ENCODE measurements around the gene NGEF. TPM values are rescaled to one million over a fixed set of nuclear protein-coding genes. Genes with fewer than 3 reads are reported as not detected.

The NGEF gene
- total and polyA plus RNA-seq, 9 of the 15 experiments (the other 6 are each of a cell fraction or from before 2014, with no cell fraction given) = 0.07 to 0.17 (median 0.09) TPM; not detected in 6

DNA sequence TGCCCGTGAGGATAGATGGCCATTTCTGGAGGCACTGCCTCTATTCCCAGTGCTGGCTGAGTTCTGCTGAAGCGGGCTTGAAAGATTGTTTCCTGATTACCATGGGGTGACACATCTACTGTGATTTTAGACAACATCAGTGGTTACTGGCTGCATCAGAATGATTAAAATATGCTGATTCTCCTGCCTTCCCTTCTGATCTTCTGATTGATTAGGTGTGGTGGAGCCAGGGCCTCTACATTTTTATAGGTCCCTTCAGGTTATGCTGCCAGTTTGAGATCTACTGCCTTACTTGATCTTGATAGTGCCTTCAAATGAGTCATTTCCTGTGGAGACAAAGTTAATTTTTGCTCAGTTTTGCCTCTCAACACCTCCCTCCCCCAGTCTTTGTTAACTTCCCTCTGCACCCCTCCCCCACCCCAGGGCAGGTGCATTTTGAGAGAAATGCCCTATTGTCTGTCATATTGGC lies 174.6 kb downstream of the NGEF start (continued):
- no peak for TF ChIP-seq FOXJ2 (tag; IDR thresholded peaks at IDR 0.05)
- 0 out of 2 replicates have a peak, but pooled peaks have one; percentile 49 for TF ChIP-seq ETV5 (CRISPR knock-in tag; IDR thresholded peaks at IDR 0.05; ENCODE audit: low read depth)
- TF ChIP-seq, protein P1, sequence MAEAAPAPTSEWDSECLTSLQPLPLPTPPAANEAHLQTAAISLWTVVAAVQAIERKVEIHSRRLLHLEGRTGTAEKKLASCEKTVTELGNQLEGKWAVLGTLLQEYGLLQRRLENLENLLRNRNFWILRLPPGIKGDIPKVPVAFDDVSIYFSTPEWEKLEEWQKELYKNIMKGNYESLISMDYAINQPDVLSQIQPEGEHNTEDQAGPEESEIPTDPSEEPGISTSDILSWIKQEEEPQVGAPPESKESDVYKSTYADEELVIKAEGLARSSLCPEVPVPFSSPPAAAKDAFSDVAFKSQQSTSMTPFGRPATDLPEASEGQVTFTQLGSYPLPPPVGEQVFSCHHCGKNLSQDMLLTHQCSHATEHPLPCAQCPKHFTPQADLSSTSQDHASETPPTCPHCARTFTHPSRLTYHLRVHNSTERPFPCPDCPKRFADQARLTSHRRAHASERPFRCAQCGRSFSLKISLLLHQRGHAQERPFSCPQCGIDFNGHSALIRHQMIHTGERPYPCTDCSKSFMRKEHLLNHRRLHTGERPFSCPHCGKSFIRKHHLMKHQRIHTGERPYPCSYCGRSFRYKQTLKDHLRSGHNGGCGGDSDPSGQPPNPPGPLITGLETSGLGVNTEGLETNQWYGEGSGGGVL (CRISPR knock-in tag; IDR thresholded peaks at IDR 0.05) = no peak
- no peak for TF ChIP-seq CHD4 (IDR thresholded peaks at IDR 0.05; ENCODE audit: insufficient read depth, insufficient replicate concordance, low read depth, low read length, poor library complexity, severe bottlenecking)
- TF ChIP-seq ZNF830 (CRISPR knock-in tag; IDR thresholded peaks at IDR 0.05) = no peak
- TF ChIP-seq ZNF668 (CRISPR knock-in tag; IDR thresholded peaks at IDR 0.05) = no peak
- no peak for TF ChIP-seq ZNF121 (CRISPR knock-in tag; conservative IDR thresholded peaks at IDR 0.05)
- peak; percentile 10; the same call in 1 of the 2 replicates for TF ChIP-seq CBFA2T2 (conservative IDR thresholded peaks at IDR 0.05)
- no peak for TF ChIP-seq MIER1 (IDR thresholded peaks at IDR 0.05; ENCODE audit: low read depth)
- 0 out of 2 replicates have a peak, but pooled peaks have one; percentile 38 for TF ChIP-seq ZNF589 (CRISPR knock-in tag; IDR thresholded peaks at IDR 0.05; ENCODE audit: low read depth)
- TF ChIP-seq RCOR1 (IDR thresholded peaks at IDR 0.05; ENCODE audit: borderline replicate concordance in 1 of 2, low read depth in 2 of 2, low read length in 2 of 2) = peak in 1 of 2 experiments; percentile 31; a peak in 1 of 4 replicates
- TF ChIP-seq, protein P2, sequence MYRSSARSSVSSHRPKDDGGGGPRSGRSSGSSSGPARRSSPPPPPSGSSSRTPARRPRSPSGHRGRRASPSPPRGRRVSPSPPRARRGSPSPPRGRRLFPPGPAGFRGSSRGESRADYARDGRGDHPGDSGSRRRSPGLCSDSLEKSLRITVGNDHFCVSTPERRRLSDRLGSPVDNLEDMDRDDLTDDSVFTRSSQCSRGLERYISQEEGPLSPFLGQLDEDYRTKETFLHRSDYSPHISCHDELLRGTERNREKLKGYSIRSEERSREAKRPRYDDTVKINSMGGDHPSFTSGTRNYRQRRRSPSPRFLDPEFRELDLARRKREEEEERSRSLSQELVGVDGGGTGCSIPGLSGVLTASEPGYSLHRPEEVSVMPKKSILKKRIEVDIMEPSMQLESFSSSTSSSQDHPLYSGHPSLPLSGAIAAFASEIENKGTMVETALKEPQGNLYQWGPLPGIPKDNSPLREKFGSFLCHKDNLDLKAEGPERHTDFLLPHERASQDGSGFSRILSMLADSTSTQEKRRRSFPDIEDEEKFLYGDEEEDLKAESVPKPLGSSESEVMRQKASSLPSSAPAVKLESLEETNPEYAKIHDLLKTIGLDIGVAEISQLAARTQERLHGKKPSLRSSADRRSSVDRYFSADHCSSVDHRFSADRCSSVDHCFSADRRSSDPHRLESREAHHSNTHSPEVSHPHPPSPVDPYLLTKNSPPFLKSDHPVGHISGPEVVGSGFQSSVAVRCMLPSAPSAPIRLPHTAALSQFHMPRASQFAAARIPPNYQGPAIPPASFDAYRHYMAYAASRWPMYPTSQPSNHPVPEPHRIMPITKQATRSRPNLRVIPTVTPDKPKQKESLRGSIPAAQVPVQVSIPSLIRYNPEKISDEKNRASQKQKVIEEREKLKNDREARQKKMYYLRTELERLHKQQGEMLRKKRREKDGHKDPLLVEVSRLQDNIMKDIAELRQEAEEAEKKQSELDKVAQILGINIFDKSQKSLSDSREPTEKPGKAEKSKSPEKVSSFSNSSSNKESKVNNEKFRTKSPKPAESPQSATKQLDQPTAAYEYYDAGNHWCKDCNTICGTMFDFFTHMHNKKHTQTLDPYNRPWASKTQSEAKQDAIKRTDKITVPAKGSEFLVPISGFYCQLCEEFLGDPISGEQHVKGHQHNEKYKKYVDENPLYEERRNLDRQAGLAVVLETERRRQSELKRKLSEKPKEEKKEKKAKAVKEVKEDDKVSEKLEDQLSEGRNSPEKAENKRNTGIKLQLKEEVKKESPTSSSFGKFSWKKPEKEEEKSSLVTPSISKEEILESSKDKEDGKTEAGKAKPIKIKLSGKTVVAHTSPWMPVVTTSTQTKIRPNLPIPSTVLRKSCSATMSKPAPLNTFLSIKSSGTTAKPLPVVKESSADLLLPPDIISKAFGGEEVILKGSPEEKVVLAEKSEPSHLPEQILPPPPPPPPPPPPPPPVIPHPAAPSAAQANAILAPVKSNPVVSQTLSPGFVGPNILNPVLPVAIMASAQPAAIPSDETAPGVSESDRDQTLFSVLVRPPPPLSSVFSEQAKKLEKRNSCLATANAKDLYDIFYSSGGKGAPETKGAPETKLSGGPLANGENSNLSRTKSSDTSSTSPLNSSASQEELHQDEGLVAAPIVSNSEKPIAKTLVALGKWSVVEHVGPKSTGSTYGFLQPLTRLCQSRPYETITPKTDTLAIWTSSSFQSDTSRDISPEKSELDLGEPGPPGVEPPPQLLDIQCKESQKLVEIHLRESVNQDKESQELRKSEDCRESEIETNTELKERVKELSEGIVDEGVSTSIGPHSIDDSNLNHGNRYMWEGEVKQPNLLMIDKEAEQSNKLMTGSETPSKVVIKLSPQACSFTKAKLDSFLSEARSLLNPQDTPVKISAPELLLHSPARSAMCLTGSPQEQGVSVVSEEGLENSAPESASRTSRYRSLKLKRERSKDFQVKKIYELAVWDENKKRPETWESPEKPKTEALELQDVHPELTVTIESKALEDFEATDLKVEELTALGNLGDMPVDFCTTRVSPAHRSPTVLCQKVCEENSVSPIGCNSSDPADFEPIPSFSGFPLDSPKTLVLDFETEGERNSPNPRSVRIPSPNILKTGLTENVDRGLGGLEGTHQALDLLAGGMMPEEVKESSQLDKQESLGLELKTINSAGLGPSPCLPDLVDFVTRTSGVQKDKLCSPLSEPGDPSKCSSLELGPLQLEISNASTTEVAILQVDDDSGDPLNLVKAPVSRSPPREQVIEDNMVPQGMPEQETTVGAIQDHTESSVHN (IDR thresholded peaks at IDR 0.05; ENCODE audit: borderline replicate concordance in 1 of 2, low read depth in 1 of 2) = no peak
- TF ChIP-seq ZFP1 (CRISPR knock-in tag; IDR thresholded peaks at IDR 0.05) = no peak
- TF ChIP-seq L3MBTL2 (IDR thresholded peaks at IDR 0.05) = no peak
- no peak for TF ChIP-seq ILK (tag; IDR thresholded peaks at IDR 0.05; ENCODE audit: borderline replicate concordance, low read depth)
- no peak for TF ChIP-seq HDAC8 (tag; IDR thresholded peaks at IDR 0.05)
- TF ChIP-seq, protein P3, sequence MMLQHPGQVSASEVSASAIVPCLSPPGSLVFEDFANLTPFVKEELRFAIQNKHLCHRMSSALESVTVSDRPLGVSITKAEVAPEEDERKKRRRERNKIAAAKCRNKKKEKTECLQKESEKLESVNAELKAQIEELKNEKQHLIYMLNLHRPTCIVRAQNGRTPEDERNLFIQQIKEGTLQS (IDR thresholded peaks at IDR 0.05) = peak; percentile 87
- TF ChIP-seq, protein P3 (CRISPR knock-in tag; conservative IDR thresholded peaks at IDR 0.05) = no peak

All from K562 (cell line).